ENCODE measurements around the gene ATP11A. TPM values are rescaled to one million over a fixed set of nuclear protein-coding genes. Genes with fewer than 3 reads are reported as not detected.

ATP11A gene
- total and polyA plus RNA-seq, 10 of the 15 experiments (the other 5 are each of a cell fraction or from before 2014, with no cell fraction given), result 1.4 to 69.6 (median 14.4) TPM

GRCh38 chr13:112696869-112697465 lies 7.1 kb downstream of the ATP11A start:
- Histone ChIP-seq H3K36me3 (ENCODE audit: control insufficient read depth in 2 of 2, insufficient read depth in 2 of 2, low read length in 1 of 2) (peaks cover 0 to 2% of the 10 kb centered on the region in 2 experiments; a peak in 3 of 4 replicates), H3K9me3 (replicated peaks; ENCODE audit: control insufficient read depth, insufficient read depth, low read length) (no peaks in the 10 kb centered on the region), H3K4me1 (ENCODE audit: control insufficient read depth, insufficient read depth, low read length) (peaks cover 13% of the 10 kb centered on the region), H3K4me2 (ENCODE audit: control insufficient read depth, insufficient read depth) (no peak overlapping the region), H3K27ac (ENCODE audit: control insufficient read depth, insufficient read depth) (no peak overlapping the region), H2AFZ (ENCODE audit: control insufficient read depth, low read depth, low read length) (no peak overlapping the region), H3K27me3 (replicated peaks in 1 of 2; ENCODE audit: control insufficient read depth in 2 of 2, insufficient read depth in 2 of 2, low read length in 1 of 2) (no peaks in the 10 kb centered on the region), H3K9ac (ENCODE audit: control insufficient read depth, insufficient read depth, low read length) (no peak overlapping the region), H3K4me3 (no peak overlapping the region), H3K79me2 (ENCODE audit: control insufficient read depth, insufficient read depth, low read length) (peaks cover 49% of the 10 kb centered on the region), H4K20me1 (ENCODE audit: control insufficient read depth, insufficient read depth) (0 out of 2 replicates have a peak, but pooled peaks cover 3% of the 10 kb centered on the region)
- in situ Hi-C loops (cut with MboI), result no loop called here
- no peak for FAIRE-seq
- POLR2A ChIA-PET, result no interaction called here
- intact Hi-C loops (cut with micrococcal nuclease; ENCODE audit: unreplicated experiment), result no loop called here
- CTCF ChIA-PET, result no interaction called here
- 90% methylated on average over 20 of the region's 34 CpGs for WGBS (ENCODE audit: insufficient coverage, insufficient replicate concordance, low lambda C conversion rate, missing lambda C conversion rate)
- no peak for ATAC-seq
- SMC1A ChIA-PET (ENCODE audit: uncharacterized antibody, unreplicated experiment), result no interaction called here
- DNase-seq (ENCODE audit: low read depth, low spot score), result no peak
- RAD21 ChIA-PET (ENCODE audit: unreplicated experiment), result no interaction called here
- BruUV-seq (replicated peaks), result no TSS peak
- TF ChIP-seq NRF1 (conservative IDR thresholded peaks at IDR 0.05; ENCODE audit: low read depth, low read length) (no peak), CBX5 (IDR thresholded peaks at IDR 0.05; ENCODE audit: low read depth) (no peak), HDAC6 (IDR thresholded peaks at IDR 0.05; ENCODE audit: unreplicated experiment) (no peak), JUNB (IDR thresholded peaks at IDR 0.05) (no peak), PAX8 (IDR thresholded peaks at IDR 0.05) (no peak), NR2F1 (conservative IDR thresholded peaks at IDR 0.05) (no peak), POU2F2 (IDR thresholded peaks at IDR 0.05; ENCODE audit: borderline replicate concordance, low read depth, low read length) (no peak), PRDM15 (CRISPR knock-in tag; IDR thresholded peaks at IDR 0.05) (no peak), ZNF384 (IDR thresholded peaks at IDR 0.05; ENCODE audit: borderline replicate concordance, low read depth, low read length) (no peak), GABPA (IDR thresholded peaks at IDR 0.05; ENCODE audit: low read depth) (no peak), CHD2 (IDR thresholded peaks at IDR 0.05; ENCODE audit: borderline replicate concordance, low read depth, low read length) (no peak), POLR2AphosphoS2 (IDR thresholded peaks at IDR 0.05; ENCODE audit: low read depth, low read length) (no peak)
- TF ChIP-seq, protein P1, sequence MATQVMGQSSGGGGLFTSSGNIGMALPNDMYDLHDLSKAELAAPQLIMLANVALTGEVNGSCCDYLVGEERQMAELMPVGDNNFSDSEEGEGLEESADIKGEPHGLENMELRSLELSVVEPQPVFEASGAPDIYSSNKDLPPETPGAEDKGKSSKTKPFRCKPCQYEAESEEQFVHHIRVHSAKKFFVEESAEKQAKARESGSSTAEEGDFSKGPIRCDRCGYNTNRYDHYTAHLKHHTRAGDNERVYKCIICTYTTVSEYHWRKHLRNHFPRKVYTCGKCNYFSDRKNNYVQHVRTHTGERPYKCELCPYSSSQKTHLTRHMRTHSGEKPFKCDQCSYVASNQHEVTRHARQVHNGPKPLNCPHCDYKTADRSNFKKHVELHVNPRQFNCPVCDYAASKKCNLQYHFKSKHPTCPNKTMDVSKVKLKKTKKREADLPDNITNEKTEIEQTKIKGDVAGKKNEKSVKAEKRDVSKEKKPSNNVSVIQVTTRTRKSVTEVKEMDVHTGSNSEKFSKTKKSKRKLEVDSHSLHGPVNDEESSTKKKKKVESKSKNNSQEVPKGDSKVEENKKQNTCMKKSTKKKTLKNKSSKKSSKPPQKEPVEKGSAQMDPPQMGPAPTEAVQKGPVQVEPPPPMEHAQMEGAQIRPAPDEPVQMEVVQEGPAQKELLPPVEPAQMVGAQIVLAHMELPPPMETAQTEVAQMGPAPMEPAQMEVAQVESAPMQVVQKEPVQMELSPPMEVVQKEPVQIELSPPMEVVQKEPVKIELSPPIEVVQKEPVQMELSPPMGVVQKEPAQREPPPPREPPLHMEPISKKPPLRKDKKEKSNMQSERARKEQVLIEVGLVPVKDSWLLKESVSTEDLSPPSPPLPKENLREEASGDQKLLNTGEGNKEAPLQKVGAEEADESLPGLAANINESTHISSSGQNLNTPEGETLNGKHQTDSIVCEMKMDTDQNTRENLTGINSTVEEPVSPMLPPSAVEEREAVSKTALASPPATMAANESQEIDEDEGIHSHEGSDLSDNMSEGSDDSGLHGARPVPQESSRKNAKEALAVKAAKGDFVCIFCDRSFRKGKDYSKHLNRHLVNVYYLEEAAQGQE (IDR thresholded peaks at IDR 0.05; ENCODE audit: low read depth, low read length), result no peak

Measured in GM12878 (cell line).